GM18519 (cell line): ENCODE measurements around the gene SHC2.
"Not testable (repeated sequence)": the region's sequence is repeated elsewhere in the genome, so short reads cannot be mapped to it uniquely, and the experiment has no call there.

ENCODE experiments used
- ATAC-seq: cut with Tn5 transposase; IDR thresholded peaks from one replicate; pipeline ENCODE4 v1.9.1; 2021; ENCODE audit warnings: mild to moderate bottlenecking, moderate library complexity; ENCODE audit not compliant: unreplicated experiment, low FRiP score

SHC2 gene

DNA sequence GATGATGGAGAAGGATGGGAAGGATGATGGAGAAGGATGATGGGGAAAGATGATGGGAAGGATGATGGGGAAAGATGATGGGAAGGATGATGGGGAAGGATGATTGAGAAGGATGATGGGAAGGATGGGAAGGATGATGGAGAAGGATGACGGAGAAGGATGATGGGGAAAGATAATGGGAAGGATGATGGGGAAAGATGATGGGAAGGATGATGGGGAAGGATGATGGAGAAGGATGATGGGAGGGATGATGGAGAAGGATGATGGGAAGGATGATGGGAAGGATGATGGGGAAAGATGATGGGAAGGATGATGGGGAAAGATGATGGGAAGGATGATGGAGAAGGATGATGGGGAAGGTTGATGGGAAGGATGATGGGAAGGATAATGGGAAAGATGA, 66.0 kb downstream of the SHC2 start:
- not testable (repeated sequence) for ATAC-seq

- ATAC-seq, result not testable (repeated sequence)
Measured at GRCh38 chr19:393560-393959, 67.3 kb downstream of the SHC2 start.

DNA sequence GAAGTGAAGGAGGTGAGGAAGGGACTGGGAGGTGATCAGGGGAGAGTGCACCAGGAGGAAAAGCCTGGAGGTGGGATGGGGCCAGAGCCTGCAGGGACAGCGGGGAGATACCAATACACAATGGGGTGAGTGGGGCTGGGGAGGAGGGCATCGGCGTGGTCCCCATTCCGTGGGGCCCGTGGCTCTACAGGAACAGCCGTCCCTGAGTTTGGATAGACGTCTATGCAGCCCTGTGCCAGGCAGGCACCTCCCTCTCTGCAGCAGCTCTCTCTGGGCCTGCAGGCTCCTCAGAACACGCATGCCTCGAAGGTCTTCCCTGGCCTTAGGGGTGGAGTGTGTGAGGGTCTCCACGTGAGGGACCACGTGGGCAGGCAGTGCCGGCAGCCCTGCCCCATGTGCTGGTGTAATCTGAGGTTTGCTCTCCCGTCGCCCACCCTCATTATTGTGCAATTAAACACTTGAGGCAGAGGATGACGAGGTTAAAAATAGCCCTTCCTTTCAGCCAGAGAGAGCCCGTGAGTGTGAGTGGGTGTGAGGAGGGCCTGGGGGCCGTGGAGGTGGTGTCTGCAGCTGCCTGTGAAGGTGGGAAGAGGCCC, 68.4 kb downstream of the SHC2 start:
- ATAC-seq, result no peak

DNA sequence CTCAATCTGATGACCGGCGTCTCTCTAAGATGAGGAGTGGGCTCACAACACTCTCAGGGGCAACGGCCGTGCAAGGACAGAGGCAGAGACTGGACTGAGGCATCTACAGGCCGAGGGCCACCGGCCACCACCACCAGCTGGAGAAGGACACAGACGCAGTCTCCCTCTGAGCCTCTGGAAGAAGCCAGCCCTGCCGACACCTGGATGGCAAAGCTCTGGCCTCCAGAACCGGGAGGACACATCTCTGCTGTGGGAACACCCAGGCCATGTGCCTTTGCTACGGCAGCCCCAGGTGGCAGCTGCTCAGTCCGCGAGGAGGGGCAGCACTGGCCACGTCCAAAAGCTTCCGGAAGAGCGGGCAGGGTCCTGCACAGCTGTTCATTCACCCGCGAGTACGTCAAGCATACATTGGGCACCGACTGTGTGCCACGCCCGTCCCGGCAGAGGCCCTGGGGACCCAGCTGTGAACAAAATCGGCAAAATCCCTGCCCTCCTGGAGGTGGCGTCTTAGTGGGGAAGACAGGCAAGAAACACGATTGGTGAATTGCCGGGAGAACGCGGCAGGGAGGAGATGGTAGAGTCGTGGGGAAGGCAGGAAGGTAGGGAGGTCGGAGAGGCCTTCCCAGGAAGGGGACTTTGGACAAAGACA, 69.0 kb downstream of the SHC2 start:
- no peak for ATAC-seq

GRCh38 chr19:391207-391557, 69.7 kb downstream of the SHC2 start:
- ATAC-seq, result no peak

DNA sequence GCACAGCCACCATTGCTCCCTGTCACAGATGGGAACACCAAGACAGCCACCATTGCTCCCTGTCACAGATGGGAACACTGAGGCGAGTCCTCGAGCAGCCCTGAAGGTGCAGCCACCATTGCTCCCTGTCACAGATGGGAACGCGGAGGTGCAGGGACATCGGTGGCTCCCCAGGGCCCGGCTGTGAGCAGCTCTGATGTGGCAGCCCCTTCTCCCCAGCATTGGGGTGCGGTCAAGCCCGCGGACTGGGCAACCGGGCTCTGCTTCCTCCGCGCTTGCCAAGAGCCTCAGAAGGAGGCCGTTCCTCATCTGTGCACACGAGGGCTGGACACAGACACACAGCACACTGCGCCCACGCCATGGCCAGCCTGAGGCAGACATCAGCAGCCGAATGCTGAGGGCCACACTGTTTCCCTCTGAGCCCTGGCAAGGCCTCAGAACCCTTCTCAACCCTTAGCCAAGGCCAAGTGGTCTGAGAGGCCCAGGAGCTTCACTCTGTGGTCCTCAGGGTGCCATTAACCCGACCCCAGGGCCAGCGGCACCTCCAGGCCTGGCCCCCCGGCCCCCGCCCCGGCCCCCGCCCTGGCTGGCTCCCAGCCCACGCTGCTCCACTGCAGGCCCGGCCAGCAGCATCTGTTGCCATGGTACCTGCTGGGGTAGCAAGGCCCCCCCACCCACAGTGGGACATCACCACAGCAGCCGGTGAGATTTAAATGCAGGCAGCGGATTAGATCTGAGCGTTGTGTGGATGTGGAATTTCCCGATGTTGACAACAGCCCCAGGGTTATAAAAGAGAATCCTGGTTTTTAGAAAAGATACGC, 70.2 kb downstream of the SHC2 start:
- ATAC-seq, result no peak

DNA sequence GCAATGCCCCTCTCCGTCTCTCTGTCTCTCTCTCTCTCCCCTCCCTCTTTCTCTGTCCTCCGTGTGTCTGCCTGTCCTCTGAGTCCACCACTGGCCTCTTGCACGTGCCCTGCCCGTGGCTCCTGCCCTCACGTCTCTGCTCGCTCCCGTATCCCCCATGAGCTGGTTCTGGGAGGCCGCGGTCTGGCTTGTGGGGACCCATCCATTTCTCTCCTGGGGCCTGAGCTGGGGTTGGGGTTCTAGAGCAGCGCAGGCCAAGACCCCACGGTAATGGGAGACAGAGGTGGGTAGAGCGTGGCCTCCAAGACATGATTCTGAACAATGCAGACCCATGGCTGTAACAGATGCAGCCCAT, 70.9 kb downstream of the SHC2 start:
- no peak for ATAC-seq

DNA sequence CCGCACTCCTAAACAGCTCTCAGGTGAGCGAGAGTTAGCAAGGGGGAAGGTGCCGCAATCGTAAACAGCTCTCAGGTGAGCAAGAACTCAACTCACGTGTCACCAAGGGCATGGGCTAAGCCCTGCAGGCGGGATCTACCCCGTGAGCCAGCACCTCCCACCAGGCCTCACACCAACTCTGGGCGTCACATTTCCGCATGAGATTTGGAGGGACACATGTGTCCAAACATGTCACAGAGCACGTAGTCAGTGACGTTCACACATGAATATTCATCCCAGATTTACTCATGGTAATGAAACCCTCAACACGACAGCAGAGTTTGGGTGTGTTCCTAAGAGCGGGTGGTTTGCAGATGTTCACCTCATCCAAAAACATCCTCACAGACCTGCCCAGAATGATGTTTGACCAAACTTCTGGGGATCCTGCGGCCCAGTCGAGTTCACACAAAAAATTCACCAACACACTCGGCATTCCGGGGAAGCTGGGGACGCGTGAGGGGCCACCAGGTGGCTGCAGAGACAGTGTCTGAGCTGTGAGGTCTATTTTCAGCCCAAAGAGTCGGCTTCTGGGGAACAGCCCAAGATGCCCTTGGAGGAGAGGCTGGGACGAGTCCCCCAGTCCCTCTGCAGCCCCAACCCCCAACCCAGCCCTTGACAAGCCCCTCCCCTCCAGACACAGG, 71.4 kb downstream of the SHC2 start:
- no peak for ATAC-seq

GRCh38 chr19:388691-389090, 72.1 kb downstream of the SHC2 start:
- no peak for ATAC-seq

DNA sequence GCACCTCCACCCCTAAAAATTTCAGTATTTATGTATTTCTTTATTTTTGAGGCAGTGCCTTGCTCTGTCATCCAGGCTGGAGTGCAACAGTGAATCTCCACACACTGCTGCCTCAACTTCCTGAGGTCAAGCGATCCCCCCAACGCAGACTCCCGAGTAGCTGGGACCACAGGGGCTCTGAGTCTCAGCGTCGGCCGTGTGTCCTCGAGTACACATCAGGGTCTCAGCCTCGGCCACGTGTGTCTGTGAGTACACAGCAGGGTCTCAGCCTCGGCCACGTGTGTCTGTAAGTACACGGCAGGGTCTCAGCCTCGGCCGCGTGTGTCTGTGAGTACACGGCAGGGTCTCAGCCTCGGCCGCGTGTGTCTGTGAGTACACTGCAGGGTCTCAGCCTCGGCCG, 73.1 kb downstream of the SHC2 start:
- ATAC-seq, result no peak

- not testable (repeated sequence) for ATAC-seq
Measured at GRCh38 chr19:386632-387301, 74.1 kb downstream of the SHC2 start.

DNA sequence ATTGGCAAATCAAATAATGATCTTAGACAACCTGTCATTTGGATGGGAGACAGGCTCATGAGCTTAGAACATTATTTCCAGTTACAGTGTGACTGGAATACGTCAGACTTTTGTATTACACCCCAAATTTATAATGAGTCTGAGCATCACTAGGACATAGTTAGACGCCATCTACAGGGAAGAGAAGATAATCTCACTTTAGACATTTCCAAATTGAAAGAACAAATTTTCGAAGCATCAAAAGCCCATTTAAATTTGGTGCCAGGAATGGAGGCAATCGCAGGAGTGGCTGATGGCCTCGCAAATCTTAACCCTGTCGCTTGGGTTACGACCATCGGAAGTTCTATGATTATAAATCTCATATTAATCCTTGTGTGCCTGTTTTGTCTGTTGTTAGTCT, 74.6 kb downstream of the SHC2 start:
- ATAC-seq, result not testable (repeated sequence)

GRCh38 chr19:384799-385169, 76.0 kb downstream of the SHC2 start:
- ATAC-seq, result no peak

- no peak for ATAC-seq
Measured at GRCh38 chr19:383922-384798, 76.7 kb downstream of the SHC2 start.

GRCh38 chr19:383040-383439, 77.8 kb downstream of the SHC2 start:
- ATAC-seq, result no peak

DNA sequence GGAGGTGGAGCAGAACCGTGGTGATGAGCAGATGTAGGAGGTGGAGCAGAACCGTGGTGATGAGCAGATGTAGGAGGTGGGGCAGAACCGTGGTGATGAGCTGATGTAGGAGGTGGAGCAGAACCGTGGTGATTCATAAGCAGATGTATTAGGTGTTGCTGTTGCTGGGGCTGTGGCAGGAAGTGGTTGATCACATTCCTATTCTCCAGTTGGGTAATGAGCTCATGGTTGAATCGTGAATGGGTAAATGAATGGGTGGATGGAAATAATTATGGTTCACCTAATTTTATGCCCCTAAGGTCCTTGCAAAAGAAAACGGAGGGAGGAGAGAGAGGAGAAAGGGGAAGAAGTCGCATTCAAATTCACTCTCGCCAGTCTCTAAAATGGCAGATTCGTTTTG, 78.3 kb downstream of the SHC2 start:
- not testable (repeated sequence) for ATAC-seq

- ATAC-seq, result not testable (repeated sequence)
Measured at GRCh38 chr19:381901-382300, 78.9 kb downstream of the SHC2 start.

GRCh38 chr19:380618-381219, 80.1 kb downstream of the SHC2 start:
- not testable (repeated sequence) for ATAC-seq

GRCh38 chr19:379796-380195, 81.0 kb downstream of the SHC2 start:
- no peak for ATAC-seq
